CD14-positive monocyte (primary cell): Measurements from ENCODE around the gene ZNF169. TPM values are rescaled to one million over a fixed set of nuclear protein-coding genes. Genes with fewer than 3 reads are reported as not detected.
A peak's percentile ranks its signal among the peaks of the same experiment; 100 is the strongest.

ENCODE experiments used
- DNase-seq, 3 donors: peaks; one replicate each; pipeline ENCODE4 v3.0.0-alpha.2; 2011 to 2022
- H2AFZ ChIP-seq: 2 replicates; pipeline ENCODE4 v1.6.0; 2012; ENCODE audit warnings: mild to moderate bottlenecking, low read depth, low read length, inconsistent platforms; ENCODE audit not compliant: insufficient read depth, poor library complexity, severe bottlenecking
- H3K27ac ChIP-seq, 2 donors: 1 replicate in 1 of 2; 2 replicates in 1 of 2; pipeline ENCODE4 v1.5.1; 2012 to 2013; ENCODE audit warnings: low read length in 2 of 2, control low read depth in 1 of 2, inconsistent platforms in 1 of 2, low read depth in 1 of 2, mild to moderate bottlenecking in 1 of 2
- H3K27me3 ChIP-seq, 2 donors: one replicate each; pipeline versions ENCODE4 v1.6.0 to v1.6.1; 2011 to 2013; ENCODE audit warnings: low read length in 2 of 2; ENCODE audit not compliant: control insufficient read depth in 2 of 2, insufficient read depth in 2 of 2
- H3K36me3 ChIP-seq, 2 donors: replicated peaks in 1 of 2; 1 replicate in 1 of 2; 2 replicates in 1 of 2; pipeline versions ENCODE4 v1.5.1 to v1.6.1; 2012 to 2013; ENCODE audit warnings: low read length in 2 of 2, control low read depth in 1 of 2, inconsistent platforms in 1 of 2, mild to moderate bottlenecking in 1 of 2; ENCODE audit not compliant: insufficient read depth in 2 of 2, control insufficient read depth in 1 of 2
- H3K4me1 ChIP-seq, 2 donors: 1 replicate in 1 of 2; 2 replicates in 1 of 2; pipeline versions ENCODE4 v1.5.1 to v1.6.1; 2012 to 2013; ENCODE audit warnings: low read length in 2 of 2, control low read depth in 1 of 2, inconsistent platforms in 1 of 2, mild to moderate bottlenecking in 1 of 2, moderate library complexity in 1 of 2; ENCODE audit not compliant: insufficient read depth in 2 of 2, control insufficient read depth in 1 of 2
- H3K4me2 ChIP-seq: replicated peaks from 2 replicates; pipeline ENCODE3; 2012; ENCODE audit warnings: low read length, moderate library complexity, mild to moderate bottlenecking; ENCODE audit not compliant: poor library complexity, severe bottlenecking; ENCODE audit errors: extremely low read depth
- H3K4me3 ChIP-seq, 3 experiments: fragments of 200-600 bp in 1 of 3; sonication (generic) in 1 of 3; replicated peaks in 1 of 3; 1 replicate in 2 of 3; 2 replicates in 1 of 3; pipeline ENCODE4 v1.5.1; 2011 to 2013; ENCODE audit warnings: low read length in 3 of 3, mild to moderate bottlenecking in 3 of 3, control low read depth in 2 of 3, low read depth in 2 of 3, inconsistent platforms in 1 of 3, moderate library complexity in 1 of 3
- H3K79me2 ChIP-seq: 2 replicates; pipeline ENCODE4 v1.6.0; 2012; ENCODE audit warnings: mild to moderate bottlenecking, control low read depth, inconsistent platforms, low read length, moderate library complexity; ENCODE audit not compliant: insufficient read depth
- H3K9ac ChIP-seq: 2 replicates; pipeline ENCODE4 v1.6.0; 2017; ENCODE audit warnings: low read length, mild to moderate bottlenecking; ENCODE audit not compliant: insufficient read depth, poor library complexity, severe bottlenecking
- H3K9me3 ChIP-seq, 2 donors: replicated peaks in 1 of 2; 1 replicate in 1 of 2; 2 replicates in 1 of 2; pipeline versions ENCODE4 v1.5.1 to v1.6.1; 2012 to 2013; ENCODE audit warnings: low read length in 2 of 2, control low read depth in 1 of 2; ENCODE audit not compliant: control insufficient read depth in 1 of 2, insufficient read depth in 1 of 2
- H4K20me1 ChIP-seq: 2 replicates; pipeline ENCODE4 v1.6.0; 2012; ENCODE audit warnings: mild to moderate bottlenecking, low read length, control low read depth, moderate library complexity; ENCODE audit not compliant: insufficient read depth
- H3K27ac Mint-ChIP-seq, 7 donors: one replicate each; pipeline ENCODE4 v1.8.0; 2020; ENCODE audit warnings: mild to moderate bottlenecking in 7 of 7, mixed read lengths in 7 of 7, moderate library complexity in 6 of 7, inconsistent platforms in 2 of 7
- H3K27me3 Mint-ChIP-seq, 3 donors: one replicate each; pipeline ENCODE4 v1.8.0; 2021 to 2022; ENCODE audit warnings: low read depth in 3 of 3, mild to moderate bottlenecking in 3 of 3, mixed read lengths in 3 of 3, moderate library complexity in 3 of 3, inconsistent platforms in 1 of 3
- H3K36me3 Mint-ChIP-seq, 2 donors: one replicate each; pipeline ENCODE4 v1.8.0; 2020; ENCODE audit warnings: mixed read lengths in 2 of 2, inconsistent platforms in 1 of 2, mild to moderate bottlenecking in 1 of 2
- H3K4me1 Mint-ChIP-seq: one replicate; pipeline ENCODE4 v1.8.0; 2020; ENCODE audit warnings: mild to moderate bottlenecking, mixed read lengths
- H3K4me3 Mint-ChIP-seq, 2 donors: one replicate each; pipeline ENCODE4 v1.8.0; 2020; ENCODE audit warnings: mild to moderate bottlenecking in 2 of 2, mixed read lengths in 2 of 2, moderate library complexity in 1 of 2
- H3K9me3 Mint-ChIP-seq, 7 donors: one replicate each; pipeline ENCODE4 v1.8.0; 2020 to 2022; ENCODE audit warnings: mixed read lengths in 7 of 7, mild to moderate bottlenecking in 6 of 7, moderate library complexity in 6 of 7, inconsistent platforms in 2 of 7
- CTCF ChIP-seq: fragments of 200-600 bp; IDR thresholded peaks from one replicate; pipeline ENCODE4 v1.8.0; 2022; ENCODE audit warnings: antibody characterized with exemption, mild to moderate bottlenecking
- whole genome bisulfite sequencing: methylation state at CpG from one replicate; pipeline ENCODE4 v1.1.5; 2013; ENCODE audit warnings: missing lambda C conversion rate; ENCODE audit not compliant: insufficient coverage; 5-methylcytosine and 5-hydroxymethylcytosine counted together
- intact Hi-C, 2 donors: fragments of 100-400 bp; cut with micrococcal nuclease; formaldehyde crosslinking; loops; one replicate each; pipeline versions ENCODE4 v1.15.0 to v1.15.1; 2023
- polyA plus RNA-seq, 3 donors: library from polyadenylated mRNA; depleted of rRNA in 1 of 3; unstranded in 2 of 3; stranded (reverse) in 1 of 3; fragments of 300-500 nt in 2 of 3; fragments of >200 nt in 1 of 3; fragmentation: Illumina TruSeq in 2 of 3; gene quantifications; 1 replicate in 2 of 3; 2 replicates in 1 of 3; pipeline ENCODE4 v1.2.3, GENCODE V29; 2012 to 2021

Gene ZNF169
- polyA plus RNA-seq, 3 donors: 0.90 to 16.5 (median 1.1) TPM

GRCh38 chr9:94277885-94278536, 18.9 kb downstream of the ZNF169 start:
- Mint-ChIP-seq H3K4me1 (peaks cover 2% of the 10 kb centered on the region), H3K27me3 (peaks cover 0 to 4% (median 0%) of the 10 kb centered on the region in 3 donors), H3K27ac (peak overlapping the region in 1 of 7 donors; percentile 38), H3K36me3 (peaks cover 76 to 95% of the 10 kb centered on the region in 2 donors), H3K9me3 (peaks cover 41 to 69% (median 50%) of the 10 kb centered on the region in 7 donors), H3K4me3 (no peak overlapping the region)
- H3K79me2 ChIP-seq: peaks cover 24% of the 10 kb centered on the region
- H3K4me3 ChIP-seq: no peak overlapping the region
- H3K36me3 ChIP-seq: peaks cover 45 to 86% of the 10 kb centered on the region in 2 donors
- H3K4me2 ChIP-seq: no peak overlapping the region
- H3K9me3 ChIP-seq: peaks cover 43 to 58% of the 10 kb centered on the region in 2 donors
- no CpG with 5 or more reads among the region's 6 CpGs for WGBS
- intact Hi-C loops: no loop called here
- DNase-seq: no peak
- no peak for TF ChIP-seq CTCF
- H4K20me1 ChIP-seq: no peaks in the 10 kb centered on the region
- no peak overlapping the region for H2AFZ ChIP-seq
- no peaks in the 10 kb centered on the region for H3K4me1 ChIP-seq
- H3K27me3 ChIP-seq: no peaks in the 10 kb centered on the region
- H3K27ac ChIP-seq: peak overlapping the region in 1 of 2 donors; percentile 14
- H3K9ac ChIP-seq: no peak overlapping the region

- H2AFZ ChIP-seq: no peak overlapping the region
- peaks cover 41 to 84% of the 10 kb centered on the region in 2 donors for H3K36me3 ChIP-seq
- H3K4me3 ChIP-seq: no peak overlapping the region
- H3K4me3 Mint-ChIP-seq: no peak overlapping the region
- intact Hi-C loops: no loop called here
- peaks cover 2% of the 10 kb centered on the region for H3K4me1 Mint-ChIP-seq
- no peak for DNase-seq
- H3K9me3 ChIP-seq: peaks cover 41 to 45% of the 10 kb centered on the region in 2 donors
- H3K4me2 ChIP-seq: no peak overlapping the region
- H3K36me3 Mint-ChIP-seq: peaks cover 72 to 99% of the 10 kb centered on the region in 2 donors
- H3K27me3 Mint-ChIP-seq: peaks cover 0 to 4% (median 0%) of the 10 kb centered on the region in 3 donors
- no peaks in the 10 kb centered on the region for H3K27me3 ChIP-seq
- 98% methylated on average over 6 of the region's 9 CpGs for WGBS
- peak overlapping the region in 1 of 7 donors; percentile 5 for H3K27ac Mint-ChIP-seq
- H3K9me3 Mint-ChIP-seq: peaks cover 38 to 64% (median 51%) of the 10 kb centered on the region in 7 donors
- H3K4me1 ChIP-seq: no peaks in the 10 kb centered on the region
- peaks cover under 1% of the 10 kb centered on the region for H3K79me2 ChIP-seq
- H4K20me1 ChIP-seq: no peaks in the 10 kb centered on the region
- H3K27ac ChIP-seq: no peak overlapping the region
- no peak for TF ChIP-seq CTCF
- H3K9ac ChIP-seq: no peak overlapping the region
Measured at GRCh38 chr9:94280409-94280989, 21.4 kb downstream of the ZNF169 start.
